ENCODE data around the gene DNAL1. TPM values are rescaled to one million over a fixed set of nuclear protein-coding genes. Genes with fewer than 3 reads are reported as not detected.

Gene DNAL1
- total and polyA plus RNA-seq, 10 of the 15 experiments (the other 5 are each of a cell fraction or from before 2014, with no cell fraction given), result 2.4 to 18.2 (median 7.4) TPM

DNA sequence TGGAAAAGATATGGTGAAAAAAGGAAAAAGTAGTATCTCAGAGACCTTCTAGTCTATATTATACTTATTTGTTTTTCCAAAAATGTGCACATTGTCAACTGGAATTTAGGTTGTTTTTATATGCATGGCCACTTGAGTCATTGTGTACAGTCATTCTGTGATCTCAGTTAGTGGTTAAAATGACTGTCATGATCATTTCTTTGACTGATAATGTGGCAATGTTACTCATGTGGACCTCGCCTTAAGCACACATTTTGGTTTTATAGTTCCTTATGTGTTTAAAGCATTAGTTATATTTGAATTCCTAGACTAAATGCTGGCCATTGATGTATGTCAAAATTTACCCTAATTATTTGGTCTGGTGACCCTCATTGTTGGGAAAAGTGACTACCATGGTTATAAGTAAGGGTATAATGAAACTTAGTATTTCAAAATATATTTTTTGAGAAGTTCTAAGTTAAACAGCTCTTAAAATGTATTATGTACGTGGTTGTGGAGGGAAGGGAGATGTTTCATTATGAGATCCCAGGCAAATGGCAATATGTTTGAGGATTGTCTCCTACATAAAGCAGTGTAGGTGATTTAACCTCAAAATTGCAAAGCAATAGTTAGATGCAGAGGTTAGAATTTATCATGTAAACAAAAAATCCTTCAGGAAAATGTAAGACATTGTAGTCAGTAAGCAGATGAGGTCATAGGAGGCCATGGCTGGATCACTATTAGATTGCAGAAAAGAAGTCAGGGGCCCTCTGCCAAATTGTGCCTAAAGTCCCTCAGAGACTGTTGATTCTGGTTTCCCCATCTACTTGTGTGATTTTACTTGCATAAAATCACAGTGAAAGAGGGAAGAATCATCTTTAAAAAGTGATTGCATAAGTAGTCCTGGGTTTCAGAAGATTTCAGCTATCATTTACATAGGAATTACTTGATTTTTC, 51.9 kb downstream of the DNAL1 start (continued):
- TF ChIP-seq, protein P1, sequence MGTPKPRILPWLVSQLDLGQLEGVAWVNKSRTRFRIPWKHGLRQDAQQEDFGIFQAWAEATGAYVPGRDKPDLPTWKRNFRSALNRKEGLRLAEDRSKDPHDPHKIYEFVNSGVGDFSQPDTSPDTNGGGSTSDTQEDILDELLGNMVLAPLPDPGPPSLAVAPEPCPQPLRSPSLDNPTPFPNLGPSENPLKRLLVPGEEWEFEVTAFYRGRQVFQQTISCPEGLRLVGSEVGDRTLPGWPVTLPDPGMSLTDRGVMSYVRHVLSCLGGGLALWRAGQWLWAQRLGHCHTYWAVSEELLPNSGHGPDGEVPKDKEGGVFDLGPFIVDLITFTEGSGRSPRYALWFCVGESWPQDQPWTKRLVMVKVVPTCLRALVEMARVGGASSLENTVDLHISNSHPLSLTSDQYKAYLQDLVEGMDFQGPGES (IDR thresholded peaks at IDR 0.05), result no peak
- peak in 1 of 2 experiments; percentile 14; a peak in 1 of 4 replicates for TF ChIP-seq ETV6 (conservative IDR thresholded peaks at IDR 0.05 in 1 of 2, IDR thresholded peaks at IDR 0.05 in 1 of 2; ENCODE audit: borderline replicate concordance in 1 of 2, low read depth in 1 of 2)
- peak; percentile 86 for TF ChIP-seq ATF7 (IDR thresholded peaks at IDR 0.05; ENCODE audit: low read depth)
- no peak for TF ChIP-seq NFYB (IDR thresholded peaks at IDR 0.05; ENCODE audit: insufficient read depth, low read depth, low read length)
- no peak; the same call in 1 of the 2 replicates for TF ChIP-seq ASH2L (IDR thresholded peaks at IDR 0.05; ENCODE audit: borderline replicate concordance, low read depth)
- TF ChIP-seq, protein P2, sequence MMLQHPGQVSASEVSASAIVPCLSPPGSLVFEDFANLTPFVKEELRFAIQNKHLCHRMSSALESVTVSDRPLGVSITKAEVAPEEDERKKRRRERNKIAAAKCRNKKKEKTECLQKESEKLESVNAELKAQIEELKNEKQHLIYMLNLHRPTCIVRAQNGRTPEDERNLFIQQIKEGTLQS (IDR thresholded peaks at IDR 0.05; ENCODE audit: borderline replicate concordance, extremely low read depth, low read depth, low read length), result no peak
- no peak for TF ChIP-seq PAX8 (IDR thresholded peaks at IDR 0.05)
- no peak for TF ChIP-seq MXI1 (IDR thresholded peaks at IDR 0.05; ENCODE audit: low read depth, low read length)
- no peak for TF ChIP-seq CUX1 (IDR thresholded peaks at IDR 0.05; ENCODE audit: insufficient replicate concordance, low read depth, low read length)
- TF ChIP-seq, protein P3, sequence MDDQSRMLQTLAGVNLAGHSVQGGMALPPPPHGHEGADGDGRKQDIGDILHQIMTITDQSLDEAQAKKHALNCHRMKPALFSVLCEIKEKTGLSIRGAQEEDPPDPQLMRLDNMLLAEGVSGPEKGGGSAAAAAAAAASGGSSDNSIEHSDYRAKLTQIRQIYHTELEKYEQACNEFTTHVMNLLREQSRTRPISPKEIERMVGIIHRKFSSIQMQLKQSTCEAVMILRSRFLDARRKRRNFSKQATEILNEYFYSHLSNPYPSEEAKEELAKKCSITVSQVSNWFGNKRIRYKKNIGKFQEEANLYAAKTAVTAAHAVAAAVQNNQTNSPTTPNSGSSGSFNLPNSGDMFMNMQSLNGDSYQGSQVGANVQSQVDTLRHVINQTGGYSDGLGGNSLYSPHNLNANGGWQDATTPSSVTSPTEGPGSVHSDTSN (IDR thresholded peaks at IDR 0.05; ENCODE audit: insufficient replicate concordance, low read depth, low read length), result peak; percentile 52
- no peak for TF ChIP-seq EGR1 (IDR thresholded peaks at IDR 0.05; ENCODE audit: borderline replicate concordance in 1 of 2, low read depth in 2 of 2, low read length in 2 of 2)
- TF ChIP-seq, protein P4, sequence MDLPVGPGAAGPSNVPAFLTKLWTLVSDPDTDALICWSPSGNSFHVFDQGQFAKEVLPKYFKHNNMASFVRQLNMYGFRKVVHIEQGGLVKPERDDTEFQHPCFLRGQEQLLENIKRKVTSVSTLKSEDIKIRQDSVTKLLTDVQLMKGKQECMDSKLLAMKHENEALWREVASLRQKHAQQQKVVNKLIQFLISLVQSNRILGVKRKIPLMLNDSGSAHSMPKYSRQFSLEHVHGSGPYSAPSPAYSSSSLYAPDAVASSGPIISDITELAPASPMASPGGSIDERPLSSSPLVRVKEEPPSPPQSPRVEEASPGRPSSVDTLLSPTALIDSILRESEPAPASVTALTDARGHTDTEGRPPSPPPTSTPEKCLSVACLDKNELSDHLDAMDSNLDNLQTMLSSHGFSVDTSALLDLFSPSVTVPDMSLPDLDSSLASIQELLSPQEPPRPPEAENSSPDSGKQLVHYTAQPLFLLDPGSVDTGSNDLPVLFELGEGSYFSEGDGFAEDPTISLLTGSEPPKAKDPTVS (IDR thresholded peaks at IDR 0.05; ENCODE audit: low read depth, low read length), result no peak
- TF ChIP-seq TCF12 (IDR thresholded peaks at IDR 0.05; ENCODE audit: low read depth, low read length), result no peak
- TF ChIP-seq CBX3 (IDR thresholded peaks at IDR 0.05; ENCODE audit: borderline replicate concordance, low read depth), result no peak
- TF ChIP-seq HDGF (IDR thresholded peaks at IDR 0.05), result no peak
- peak; percentile 49; the same call in 1 of the 2 replicates for TF ChIP-seq YY1 (IDR thresholded peaks at IDR 0.05; ENCODE audit: low read depth, low read length)
- TF ChIP-seq MAX (IDR thresholded peaks at IDR 0.05; ENCODE audit: low read depth, low read length), result no peak

Data from GM12878 (cell line).